ENCODE measurements around the gene MRPS31. TPM values are rescaled to one million over a fixed set of nuclear protein-coding genes. Genes with fewer than 3 reads are reported as not detected.

MRPS31 gene
- 36.0 and 36.4 TPM in 2 replicates for total RNA-seq (2014; rRNA removed; shearing (Covaris generic))
- 22.8 and 26.2 TPM in 2 replicates for polyA plus RNA-seq (2015; cell fraction: cytosol; rRNA removed)
- polyA plus RNA-seq (2015; cell fraction: nucleus; rRNA removed), result 27.9 and 33.4 TPM in 2 replicates

- DNase-seq (ENCODE audit: low read depth, low spot score), result peak; percentile 93
- in situ Hi-C loops (cut with HindIII; ENCODE audit: low pct_unique_long_range_greater_than_20kb, low sequenced_read_pairs), result no loop called here
Measured at GRCh38 chr13:40770934-40771618, at the start of gene MRPS31. Gene MRPS31 (minus strand): TSS chr13:40771190. CDS start chr13:40771136, 54 bp downstream.

- DNase-seq (ENCODE audit: low read depth, low spot score), result no peak
- in situ Hi-C loops (cut with HindIII; ENCODE audit: low pct_unique_long_range_greater_than_20kb, low sequenced_read_pairs), result no loop called here
Measured at GRCh38 chr13:40819797-40820315, 48.9 kb upstream of the MRPS31 start.

GRCh38 chr13:40818926-40819325 is 47.9 kb upstream of the MRPS31 start:
- no peak for DNase-seq (ENCODE audit: low read depth, low spot score)
- in situ Hi-C loops (cut with HindIII; ENCODE audit: low pct_unique_long_range_greater_than_20kb, low sequenced_read_pairs), result no loop called here

- in situ Hi-C loops (cut with HindIII; ENCODE audit: low pct_unique_long_range_greater_than_20kb, low sequenced_read_pairs), result no loop called here
- no peak for DNase-seq (ENCODE audit: low read depth, low spot score)
Measured at GRCh38 chr13:40814803-40815202, 43.8 kb upstream of the MRPS31 start.

GRCh38 chr13:40813667-40814454 is 42.9 kb upstream of the MRPS31 start:
- in situ Hi-C loops (cut with HindIII; ENCODE audit: low pct_unique_long_range_greater_than_20kb, low sequenced_read_pairs), result no loop called here
- peak; percentile 46 for DNase-seq (ENCODE audit: low read depth, low spot score)

- in situ Hi-C loops (cut with HindIII; ENCODE audit: low pct_unique_long_range_greater_than_20kb, low sequenced_read_pairs), result no loop called here
- no peak for DNase-seq (ENCODE audit: low read depth, low spot score)
Measured at GRCh38 chr13:40812724-40813445, 41.9 kb upstream of the MRPS31 start.

- in situ Hi-C loops (cut with HindIII; ENCODE audit: low pct_unique_long_range_greater_than_20kb, low sequenced_read_pairs), result no loop called here
- DNase-seq (ENCODE audit: low read depth, low spot score), result no peak
Measured at GRCh38 chr13:40812102-40812501, 41.1 kb upstream of the MRPS31 start.

- in situ Hi-C loops (cut with HindIII; ENCODE audit: low pct_unique_long_range_greater_than_20kb, low sequenced_read_pairs), result no loop called here
Measured at GRCh38 chr13:40809471-40809870, 38.5 kb upstream of the MRPS31 start.

GRCh38 chr13:40806241-40806640 is 35.3 kb upstream of the MRPS31 start:
- in situ Hi-C loops (cut with HindIII; ENCODE audit: low pct_unique_long_range_greater_than_20kb, low sequenced_read_pairs), result no loop called here
- no peak for DNase-seq (ENCODE audit: low read depth, low spot score)

More at GRCh38 chr13:40809471-40809870, 38.5 kb upstream of the MRPS31 start:
- no peak for DNase-seq (ENCODE audit: low read depth, low spot score)

- DNase-seq (ENCODE audit: low read depth, low spot score), result no peak
- in situ Hi-C loops (cut with HindIII; ENCODE audit: low pct_unique_long_range_greater_than_20kb, low sequenced_read_pairs), result no loop called here
Measured at GRCh38 chr13:40803316-40803715, 32.3 kb upstream of the MRPS31 start.

GRCh38 chr13:40801255-40802217 is 30.5 kb upstream of the MRPS31 start:
- no peak for DNase-seq (ENCODE audit: low read depth, low spot score)
- in situ Hi-C loops (cut with HindIII; ENCODE audit: low pct_unique_long_range_greater_than_20kb, low sequenced_read_pairs), result no loop called here

- in situ Hi-C loops (cut with HindIII; ENCODE audit: low pct_unique_long_range_greater_than_20kb, low sequenced_read_pairs), result no loop called here
Measured at GRCh38 chr13:40800559-40800958, 29.6 kb upstream of the MRPS31 start.

GRCh38 chr13:40799508-40799907 is 28.5 kb upstream of the MRPS31 start:
- in situ Hi-C loops (cut with HindIII; ENCODE audit: low pct_unique_long_range_greater_than_20kb, low sequenced_read_pairs), result no loop called here
- DNase-seq (ENCODE audit: low read depth, low spot score), result no peak

More at GRCh38 chr13:40800559-40800958, 29.6 kb upstream of the MRPS31 start:
- no peak for DNase-seq (ENCODE audit: low read depth, low spot score)

GRCh38 chr13:40798380-40798779 is 27.4 kb upstream of the MRPS31 start:
- DNase-seq (ENCODE audit: low read depth, low spot score), result no peak
- in situ Hi-C loops (cut with HindIII; ENCODE audit: low pct_unique_long_range_greater_than_20kb, low sequenced_read_pairs), result no loop called here

- in situ Hi-C loops (cut with HindIII; ENCODE audit: low pct_unique_long_range_greater_than_20kb, low sequenced_read_pairs), result no loop called here
- DNase-seq (ENCODE audit: low read depth, low spot score), result no peak
Measured at GRCh38 chr13:40796649-40797048, 25.7 kb upstream of the MRPS31 start.

GRCh38 chr13:40794414-40795368 is 23.7 kb upstream of the MRPS31 start:
- no peak for DNase-seq (ENCODE audit: low read depth, low spot score)
- in situ Hi-C loops (cut with HindIII; ENCODE audit: low pct_unique_long_range_greater_than_20kb, low sequenced_read_pairs), result no loop called here

Data from SK-MEL-5 (cell line).